HG03457 (cell line): ENCODE results near the gene NCS1.

Experiments used
- ATAC-seq: cut with Tn5 transposase; IDR thresholded peaks from one replicate; pipeline ENCODE4 v1.9.1; 2021; ENCODE audit warnings: moderate number of reproducible peaks; ENCODE audit not compliant: unreplicated experiment

The NCS1 gene

DNA sequence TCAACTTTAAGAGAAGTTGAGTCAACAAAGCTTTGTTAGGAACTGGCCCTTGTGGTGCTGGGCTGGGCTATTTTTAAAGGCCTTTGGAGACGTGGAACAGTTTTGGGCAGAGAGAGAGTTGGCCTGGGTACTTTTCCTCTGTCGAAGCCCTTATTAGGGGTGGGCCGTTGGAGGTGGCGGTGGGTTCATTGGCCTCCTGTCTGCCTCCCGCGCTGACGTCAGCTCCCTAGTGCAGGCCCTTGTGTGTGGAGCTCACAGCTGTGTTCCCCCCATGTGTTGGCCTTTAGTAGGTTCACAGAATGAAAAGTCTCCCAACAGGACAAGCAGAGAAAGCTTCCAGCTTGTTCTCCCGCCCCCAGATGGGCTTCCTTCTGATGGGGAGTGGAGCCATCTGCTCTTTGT lies 2.7 kb downstream of the NCS1 start:
- ATAC-seq: no peak

DNA sequence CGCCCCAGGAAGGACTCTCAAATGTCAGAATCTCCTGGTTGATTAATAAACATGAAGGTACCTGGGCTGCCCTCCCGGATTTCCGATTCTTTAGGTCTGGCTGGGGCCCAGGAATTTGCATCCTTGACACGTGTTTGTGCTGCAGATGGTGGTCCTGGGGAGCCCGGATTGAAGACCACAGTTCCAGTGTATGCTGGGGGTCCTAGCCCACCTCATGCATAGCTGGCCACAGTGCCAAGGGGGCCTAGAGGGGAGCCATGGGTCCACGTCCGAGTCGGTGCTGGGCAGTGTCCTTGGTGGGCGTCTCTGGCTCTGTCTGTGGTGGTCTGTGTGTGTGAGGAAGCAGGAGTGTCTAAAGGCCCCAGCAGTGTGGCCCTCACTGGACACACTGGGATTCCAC lies 3.2 kb downstream of the NCS1 start:
- ATAC-seq: no peak

DNA sequence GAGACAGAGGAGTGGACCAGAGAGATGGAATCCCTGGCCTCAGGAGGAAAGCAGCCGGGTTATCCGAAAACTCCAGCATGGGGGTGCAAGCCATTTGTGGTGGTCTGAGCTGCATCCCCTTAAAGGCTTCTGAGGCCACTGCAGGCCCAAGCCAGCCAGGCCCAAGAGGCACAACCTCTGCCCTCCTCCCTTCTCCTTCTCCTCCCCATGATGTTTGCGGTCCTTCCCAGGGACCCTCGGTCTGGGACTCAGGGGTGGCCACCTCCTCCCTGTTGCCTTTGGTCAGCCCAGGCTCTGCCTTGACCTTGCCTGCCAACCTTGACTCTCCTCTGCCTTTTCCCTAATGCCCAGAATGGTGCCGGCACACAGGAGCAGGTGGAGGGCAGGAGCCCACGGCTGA lies 4.6 kb downstream of the NCS1 start:
- no peak for ATAC-seq

- ATAC-seq: no peak
These were observed 5.9 kb downstream of the NCS1 start for GRCh38 chr9:130177898-130178805.

DNA sequence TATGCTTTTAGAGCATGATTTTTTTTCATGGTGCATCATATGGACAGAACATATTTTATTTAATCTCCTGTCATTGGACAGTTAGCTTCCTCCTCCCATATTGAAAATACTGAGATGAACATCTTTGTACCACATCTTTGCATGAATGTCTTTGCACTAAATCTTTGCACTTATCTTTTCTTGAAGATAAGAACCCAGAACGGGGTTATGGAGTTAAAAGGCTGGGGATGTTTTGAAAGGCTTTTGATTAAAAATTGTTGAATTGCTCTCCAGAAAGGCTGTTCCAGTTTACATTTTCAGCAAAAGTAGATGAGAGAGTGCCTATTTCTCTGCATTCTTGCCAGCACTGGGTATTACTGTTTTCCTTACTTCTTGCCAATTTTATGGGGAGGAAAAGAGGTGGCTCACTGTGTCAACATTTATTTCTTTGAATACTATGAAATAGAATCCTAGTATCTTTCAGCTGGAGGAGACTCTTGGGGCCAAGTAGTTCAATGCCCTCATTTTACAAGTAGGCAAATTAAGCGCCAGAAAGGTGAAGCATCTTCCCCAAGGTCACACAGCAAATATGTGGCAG lies 7.2 kb downstream of the NCS1 start:
- no peak for ATAC-seq

DNA sequence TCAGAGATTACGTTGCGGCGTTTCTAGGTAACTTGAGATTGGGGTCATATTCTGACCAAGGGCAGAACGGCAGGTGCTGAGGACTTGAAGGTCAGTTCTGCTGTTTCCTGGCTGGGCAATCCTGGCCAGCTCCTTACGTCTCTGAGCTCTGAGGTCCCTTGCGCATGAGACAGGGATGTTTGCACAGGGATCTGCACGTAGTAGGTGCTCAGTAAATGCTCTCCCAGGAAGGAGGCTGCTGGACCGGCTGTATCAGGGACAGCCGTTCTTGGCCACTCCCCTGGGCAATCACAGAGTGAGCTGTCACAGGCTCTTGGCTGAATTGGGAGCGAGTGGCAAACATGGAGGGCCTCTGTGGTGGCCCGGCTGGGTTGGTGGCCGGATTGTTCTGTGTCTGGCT lies 8.3 kb downstream of the NCS1 start:
- no peak for ATAC-seq

DNA sequence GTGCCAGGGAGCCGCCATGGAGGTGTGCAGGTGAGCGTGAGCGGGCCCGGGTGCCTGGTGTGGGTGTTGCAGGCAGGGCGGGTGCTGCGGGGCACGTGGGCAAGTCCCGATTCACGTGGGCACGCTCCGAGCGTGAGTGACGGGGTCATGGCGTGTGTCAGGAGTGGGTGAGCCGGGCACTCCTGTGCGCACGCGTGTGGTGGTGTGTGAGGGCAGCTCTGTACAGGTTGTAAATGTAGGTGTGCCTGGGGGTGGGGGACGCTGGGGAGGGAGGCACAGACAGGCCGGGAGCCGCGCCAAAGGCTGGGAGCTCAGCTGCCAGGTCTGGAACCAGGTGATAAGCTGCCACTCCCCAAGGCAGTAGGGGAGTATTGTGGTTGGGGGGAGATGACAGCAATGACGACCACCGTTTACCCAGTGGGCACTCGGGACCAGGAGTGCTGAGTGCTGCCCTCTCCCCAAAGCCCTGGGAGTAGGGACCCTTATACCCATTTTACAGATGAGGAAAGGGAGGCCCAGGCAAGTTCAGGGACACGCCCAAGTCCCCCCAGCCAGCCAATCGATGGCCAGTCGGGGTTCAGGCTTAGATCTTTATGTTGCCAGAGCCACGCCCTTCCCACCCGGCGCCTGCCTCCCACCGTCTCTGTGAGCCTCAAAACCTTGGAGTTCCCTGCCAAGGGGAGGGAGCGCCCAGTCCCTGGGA lies 9.6 kb downstream of the NCS1 start:
- no peak for ATAC-seq

DNA sequence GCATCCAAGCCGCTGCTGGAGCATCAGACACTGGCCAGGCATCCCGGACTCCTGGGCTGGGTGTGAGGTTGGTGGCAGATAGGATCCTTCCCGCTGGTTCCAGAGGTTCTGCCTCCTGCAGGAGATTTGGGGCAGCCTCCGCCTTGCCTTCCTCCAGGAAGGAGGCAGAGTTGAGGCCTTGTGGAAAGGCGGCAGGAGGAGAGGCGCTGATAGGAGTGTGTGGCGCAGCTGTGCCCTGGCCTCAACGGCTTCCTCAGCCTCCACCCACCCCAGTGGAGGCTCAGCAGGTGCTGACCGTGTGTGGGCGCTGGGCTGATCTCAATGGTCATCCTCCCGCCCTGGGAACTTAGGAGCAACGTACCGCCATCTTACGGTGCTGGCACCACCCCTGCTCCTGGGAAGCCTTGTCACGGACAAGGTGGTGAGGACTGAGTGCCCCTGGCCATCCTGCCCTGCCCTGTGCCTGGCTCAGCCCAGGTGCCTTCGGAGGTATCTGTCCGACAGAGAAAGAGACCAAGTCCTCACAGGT lies 10.2 kb downstream of the NCS1 start:
- ATAC-seq: no peak

DNA sequence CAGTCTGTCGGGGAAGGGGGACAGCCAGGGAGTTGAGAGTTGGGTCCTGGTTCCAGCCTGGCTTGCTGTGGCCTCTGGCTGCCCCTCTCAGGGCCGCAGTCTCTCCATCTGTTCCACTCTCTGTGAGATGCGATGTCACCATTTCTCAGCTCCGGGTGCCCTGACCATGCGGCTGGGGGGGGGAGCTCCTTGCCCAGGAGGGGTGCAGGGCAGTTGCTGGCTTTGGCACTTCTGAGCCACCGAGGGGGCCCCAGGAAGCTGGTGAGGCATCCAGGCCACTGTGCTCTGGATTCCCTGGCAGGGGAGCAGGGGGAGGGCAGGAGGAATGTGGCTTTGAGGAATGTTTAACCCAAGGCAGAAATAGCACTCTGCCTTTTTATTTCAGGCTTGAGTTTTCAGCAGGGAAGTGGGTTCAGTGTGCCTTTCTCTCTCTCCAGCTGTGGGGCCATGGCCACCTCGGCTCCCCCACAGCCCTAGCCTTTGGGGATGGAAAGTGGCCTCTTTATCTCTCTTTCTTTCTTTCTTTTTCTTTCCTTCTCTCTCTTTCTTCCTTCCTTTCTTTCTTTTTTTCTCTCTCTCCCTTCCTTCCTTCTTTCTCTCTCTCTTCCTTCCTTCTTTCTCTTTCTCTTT lies 11.0 kb downstream of the NCS1 start:
- no peak for ATAC-seq

DNA sequence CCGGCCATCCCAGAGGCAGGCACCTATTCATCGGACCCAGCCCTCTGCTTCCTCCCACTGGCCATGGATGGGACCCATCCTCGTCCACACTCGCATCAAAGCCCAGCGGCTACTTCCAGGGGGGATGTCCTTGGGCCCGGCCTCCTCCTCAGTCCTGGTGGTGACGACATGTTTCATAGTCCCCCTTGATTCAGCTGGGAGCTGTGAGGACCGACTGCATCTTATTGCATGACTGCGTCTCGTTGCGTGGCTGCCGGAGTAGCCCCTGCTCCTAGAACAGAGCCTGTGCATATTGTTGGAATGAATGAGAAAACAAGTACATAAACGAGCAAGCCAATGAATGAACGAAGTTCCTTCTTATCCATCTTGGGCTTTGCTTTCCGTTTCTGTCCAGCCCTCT lies 12.8 kb downstream of the NCS1 start:
- ATAC-seq: no peak

- no peak for ATAC-seq
These were observed 13.4 kb downstream of the NCS1 start for GRCh38 chr9:130185490-130186031.

GRCh38 chr9:130186051-130186450 lies 13.8 kb downstream of the NCS1 start:
- ATAC-seq: no peak

DNA sequence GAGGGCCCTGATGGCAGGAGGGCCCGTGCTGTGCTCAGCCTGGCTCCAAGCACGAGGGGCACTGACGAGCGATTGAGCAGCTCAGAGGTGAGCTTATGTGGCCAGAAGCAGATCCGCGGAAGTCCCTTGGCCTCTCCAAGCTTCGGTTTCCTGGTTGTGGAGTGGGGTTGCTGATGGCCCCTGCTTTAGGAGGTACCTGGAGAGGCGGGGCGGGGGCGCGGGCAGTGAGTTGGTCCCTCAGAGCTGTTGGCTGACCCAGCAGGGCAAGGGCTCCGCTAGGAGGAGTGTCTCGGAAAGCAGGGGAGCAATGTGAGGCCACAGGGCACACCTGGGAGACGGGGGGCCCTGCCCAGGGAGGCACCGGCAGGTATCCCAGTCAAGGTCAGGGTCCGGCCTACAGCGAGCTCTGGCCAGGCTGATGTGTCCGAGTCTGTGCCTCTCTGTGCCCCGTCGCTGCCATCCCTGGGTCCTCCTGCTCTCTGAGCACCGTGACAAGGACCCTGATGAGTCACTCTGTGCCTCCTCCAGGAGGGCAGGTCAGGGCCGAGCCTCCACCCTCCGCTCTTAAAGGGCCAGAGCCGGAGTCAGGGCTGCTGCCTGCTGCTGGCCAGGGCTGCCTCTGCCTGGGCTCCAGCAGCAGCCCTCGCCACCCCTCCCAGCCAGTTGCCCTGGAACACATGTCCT lies 14.8 kb downstream of the NCS1 start:
- no peak for ATAC-seq

DNA sequence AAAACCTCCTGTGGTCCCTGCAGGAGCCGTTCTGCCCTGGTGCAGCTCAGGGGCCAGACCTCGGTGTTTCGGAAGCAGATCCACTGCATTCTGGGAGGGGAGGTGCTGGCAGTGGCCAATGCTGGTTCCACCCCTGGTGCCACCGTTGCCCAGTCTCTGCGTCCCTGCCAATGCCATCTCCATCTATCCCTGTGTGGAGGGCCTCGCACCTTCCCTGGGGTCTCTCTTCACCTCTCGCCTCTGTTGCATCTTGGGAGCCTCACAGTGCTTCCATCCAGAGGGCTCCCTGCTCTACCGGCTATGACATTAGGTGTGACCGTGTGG lies 15.3 kb downstream of the NCS1 start:
- no peak for ATAC-seq

- no peak for ATAC-seq
These were observed 16.8 kb downstream of the NCS1 start for GRCh38 chr9:130188860-130189481.

- no peak for ATAC-seq
These were observed 17.6 kb downstream of the NCS1 start for GRCh38 chr9:130189840-130190239.

- ATAC-seq: no peak
These were observed 19.0 kb downstream of the NCS1 start for GRCh38 chr9:130191068-130191748.

DNA sequence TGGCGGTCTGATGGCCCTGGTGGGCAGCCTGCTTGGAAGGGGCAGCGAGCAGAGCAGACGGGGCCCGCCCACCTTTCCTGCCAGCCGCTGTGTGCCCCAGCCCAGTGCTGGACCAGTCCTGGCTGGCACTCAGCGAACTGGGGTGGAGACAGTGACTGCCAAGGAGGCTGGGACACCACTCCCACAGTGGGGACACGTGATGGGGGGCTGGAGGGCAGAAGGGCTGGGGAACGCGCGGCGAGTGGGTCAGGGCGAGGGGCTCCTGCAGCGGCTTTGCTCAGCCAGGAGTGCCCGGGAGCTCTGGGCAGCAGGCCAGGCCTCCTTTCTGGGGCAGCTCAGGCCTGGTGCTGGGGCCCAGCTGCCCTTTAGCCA lies 19.5 kb downstream of the NCS1 start:
- no peak for ATAC-seq

DNA sequence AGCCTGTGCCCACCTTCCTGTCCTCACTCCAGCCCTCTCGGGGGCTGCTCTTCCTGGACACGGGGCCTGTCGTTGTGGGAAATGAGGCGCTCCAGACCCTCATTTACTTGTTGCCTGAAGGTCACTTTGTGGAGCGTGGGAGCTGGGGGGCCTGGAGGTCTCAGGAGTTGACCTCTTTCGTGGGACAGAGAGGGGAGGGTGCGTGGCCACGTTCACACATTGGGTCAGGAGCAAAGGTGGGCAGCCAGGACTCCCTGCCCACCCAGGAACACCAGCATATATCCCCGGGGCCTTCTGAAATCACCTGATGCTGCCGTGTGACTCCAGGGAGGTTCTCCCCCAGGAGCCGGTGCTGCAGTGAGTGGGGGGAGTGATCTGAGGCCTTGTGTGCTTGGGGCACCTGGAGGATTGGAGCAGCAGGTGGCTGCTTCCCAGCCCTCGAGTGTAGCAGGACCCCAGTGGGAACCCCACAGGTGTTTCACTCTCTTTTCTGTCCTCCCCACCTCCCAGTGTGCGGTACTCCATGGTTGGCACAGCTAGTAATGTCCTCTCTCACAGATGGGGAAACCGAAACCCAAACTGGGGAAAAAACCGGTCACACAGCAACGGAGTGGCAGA lies 20.3 kb downstream of the NCS1 start:
- ATAC-seq: no peak
